KMS-11 (cell line): ENCODE data around the gene POU3F1.

ENCODE experiments used
- H2AFZ ChIP-seq: fragments of 200-600 bp; sonication (generic); 2 replicates; pipeline ENCODE4 v1.6.1; 2016; ENCODE audit warnings: antibody characterized with exemption, mixed run types, low read depth
- H3K27ac ChIP-seq: fragments of 200-600 bp; sonication (generic); 2 replicates; pipeline ENCODE4 v1.6.1; 2016; ENCODE audit warnings: mild to moderate bottlenecking, mixed run types
- H3K27me3 ChIP-seq: fragments of 200-600 bp; sonication (generic); 2 replicates; pipeline ENCODE4 v1.6.1; 2017; ENCODE audit warnings: mild to moderate bottlenecking, low read depth, mixed run types, moderate library complexity; ENCODE audit not compliant: insufficient read depth
- H3K36me3 ChIP-seq: fragments of 200-600 bp; sonication (generic); 2 replicates; pipeline ENCODE4 v1.6.1; 2017; ENCODE audit warnings: mild to moderate bottlenecking, mixed run types; ENCODE audit not compliant: insufficient read depth
- H3K4me1 ChIP-seq: fragments of 200-600 bp; sonication (generic); 2 replicates; pipeline ENCODE4 v1.6.1; 2016; ENCODE audit warnings: mild to moderate bottlenecking, low read depth, mixed run types; ENCODE audit not compliant: poor library complexity, severe bottlenecking
- H3K4me2 ChIP-seq: fragments of 200-600 bp; sonication (generic); 2 replicates; pipeline ENCODE4 v1.7.0; 2016; ENCODE audit warnings: mild to moderate bottlenecking, mixed run types
- H3K4me3 ChIP-seq: fragments of 200-600 bp; sonication (generic); IDR thresholded peaks from 2 replicates; pipeline ENCODE4 v1.6.1; 2017; ENCODE audit warnings: low read depth, low read length, mixed read lengths; ENCODE audit not compliant: insufficient read depth
- H3K79me2 ChIP-seq: fragments of 200-600 bp; sonication (generic); 2 replicates; pipeline ENCODE4 v1.6.1; 2016; ENCODE audit warnings: low read depth, mixed run types; ENCODE audit not compliant: insufficient read depth
- H3K9ac ChIP-seq: fragments of 200-600 bp; sonication (generic); 2 replicates; pipeline ENCODE4 v1.6.1; 2016; ENCODE audit warnings: mild to moderate bottlenecking, mixed run types
- H4K20me1 ChIP-seq: fragments of 200-600 bp; sonication (generic); 2 replicates; pipeline ENCODE4 v1.6.1; 2016; ENCODE audit warnings: mild to moderate bottlenecking, mixed run types; ENCODE audit not compliant: insufficient read depth
- CTCF ChIP-seq: fragments of 200-600 bp; sonication (generic); conservative IDR thresholded peaks from 2 replicates; pipeline ENCODE4 v1.6.1; 2017; ENCODE audit warnings: low read depth, mild to moderate bottlenecking, antibody characterized with exemption, low read length, moderate library complexity, mixed read lengths

The POU3F1 gene

GRCh38 chr1:38046884-38047602 is 450 bp upstream of the POU3F1 start:
- Histone ChIP-seq H3K36me3 (no peaks in the 10 kb centered on the region), H3K79me2 (no peaks in the 10 kb centered on the region), H3K27me3 (peaks cover 4% of the 10 kb centered on the region; the same call in 1 of the 2 replicates), H3K4me1 (no peaks in the 10 kb centered on the region), H3K9ac (no peak overlapping the region), H3K4me3 (peak overlapping the region; percentile 74), H3K27ac (no peak overlapping the region), H4K20me1 (no peaks in the 10 kb centered on the region), H2AFZ (peak overlapping the region; percentile 71), H3K4me2 (peak overlapping the region; percentile 29)
- TF ChIP-seq CTCF: no peak

GRCh38 chr1:38045401-38046332 is 926 bp downstream of the POU3F1 start:
- Histone ChIP-seq H3K27ac (no peak overlapping the region), H3K27me3 (peaks cover 4% of the 10 kb centered on the region; the same call in 1 of the 2 replicates), H3K36me3 (no peaks in the 10 kb centered on the region), H4K20me1 (no peaks in the 10 kb centered on the region), H2AFZ (no peak overlapping the region), H3K4me3 (no peak overlapping the region), H3K79me2 (no peaks in the 10 kb centered on the region), H3K4me2 (no peak overlapping the region), H3K4me1 (no peaks in the 10 kb centered on the region), H3K9ac (no peak overlapping the region)
- no peak for TF ChIP-seq CTCF

- Histone ChIP-seq H3K9ac (no peak overlapping the region), H3K4me1 (no peaks in the 10 kb centered on the region), H3K4me3 (no peak overlapping the region), H3K27ac (no peak overlapping the region), H2AFZ (no peak overlapping the region), H3K79me2 (no peaks in the 10 kb centered on the region), H3K36me3 (no peaks in the 10 kb centered on the region), H3K27me3 (peaks cover 4% of the 10 kb centered on the region; the same call in 1 of the 2 replicates), H4K20me1 (no peaks in the 10 kb centered on the region), H3K4me2 (no peak overlapping the region)
- no peak for TF ChIP-seq CTCF
Observed at GRCh38 chr1:38044221-38045215, 2.1 kb downstream of the POU3F1 start.
